HG02840 (cell line): ENCODE data around the gene TDRD1.

Source experiments
- ATAC-seq: cut with Tn5 transposase; IDR thresholded peaks from one replicate; pipeline ENCODE4 v1.9.1; 2021; ENCODE audit warnings: mild to moderate bottlenecking, moderate library complexity, moderate number of reproducible peaks; ENCODE audit not compliant: unreplicated experiment, low FRiP score

TDRD1 gene

GRCh38 chr10:114260366-114260765, 81.2 kb downstream of the TDRD1 start:
- no peak for ATAC-seq

GRCh38 chr10:114261076-114261475, 81.9 kb downstream of the TDRD1 start:
- ATAC-seq: no peak

- no peak for ATAC-seq
Observed at GRCh38 chr10:114262496-114262895, 83.3 kb downstream of the TDRD1 start.

- ATAC-seq: no peak
Observed at GRCh38 chr10:114265392-114266053, 86.4 kb downstream of the TDRD1 start.

- ATAC-seq: no peak
Observed at GRCh38 chr10:114266521-114266920, 87.4 kb downstream of the TDRD1 start.

GRCh38 chr10:114271075-114271778, 92.1 kb downstream of the TDRD1 start:
- ATAC-seq: no peak

GRCh38 chr10:114271779-114272167, 92.6 kb downstream of the TDRD1 start:
- ATAC-seq: no peak

GRCh38 chr10:114272696-114273095, 93.5 kb downstream of the TDRD1 start:
- ATAC-seq: no peak

- ATAC-seq: no peak
Observed at GRCh38 chr10:114273910-114274309, 94.8 kb downstream of the TDRD1 start.

- no peak for ATAC-seq
Observed at GRCh38 chr10:114274616-114275453, 95.7 kb downstream of the TDRD1 start.

GRCh38 chr10:114276066-114276465, 96.9 kb downstream of the TDRD1 start:
- ATAC-seq: no peak

GRCh38 chr10:114276671-114277070, 97.5 kb downstream of the TDRD1 start:
- ATAC-seq: no peak

GRCh38 chr10:114278140-114278883, 99.2 kb downstream of the TDRD1 start:
- no peak for ATAC-seq

GRCh38 chr10:114278884-114279191, 99.7 kb downstream of the TDRD1 start:
- no peak for ATAC-seq

GRCh38 chr10:114279289-114279688, 100.1 kb downstream of the TDRD1 start:
- ATAC-seq: no peak

GRCh38 chr10:114279901-114280644, 100.9 kb downstream of the TDRD1 start:
- no peak for ATAC-seq

- no peak for ATAC-seq
Observed at GRCh38 chr10:114281006-114281405, 101.9 kb downstream of the TDRD1 start.

GRCh38 chr10:114281461-114281860, 102.3 kb downstream of the TDRD1 start:
- ATAC-seq: no peak
